Uterus (tissue), 2 donors: ENCODE results near the gene OSER1.

Source experiments
- CTCF ChIP-seq, 4 experiments: fragments of 200-600 bp in 2 of 4; fragments of 450-650 bp in 2 of 4; sonication (generic) in 2 of 4; IDR thresholded peaks; one replicate each; pipeline ENCODE4 v1.5.1; 2016 to 2019; ENCODE audit warnings: antibody characterized with exemption in 4 of 4, mild to moderate bottlenecking in 2 of 4, moderate library complexity in 1 of 4
- POLR2A ChIP-seq, 2 donors: fragments of 450-650 bp; IDR thresholded peaks; one replicate each; pipeline ENCODE4 v1.6.1; 2016; ENCODE audit warnings: antibody characterized with exemption in 2 of 2, mild to moderate bottlenecking in 1 of 2, moderate library complexity in 1 of 2

- TF ChIP-seq CTCF (IDR thresholded peaks at IDR 0.05) (no peak), POLR2A (IDR thresholded peaks at IDR 0.05) (no peak)
These were observed 58.8 kb downstream of the OSER1 start for GRCh38 chr20:44151621-44152416.
